Right ventricle myocardium superior (tissue), 1 donor: ENCODE measurements around the gene KRTAP10-10. TPM values are rescaled to one million over a fixed set of nuclear protein-coding genes. Genes with fewer than 3 reads are reported as not detected.
"Not testable (repeated sequence)": the region's sequence is repeated elsewhere in the genome, so short reads cannot be mapped to it uniquely, and the experiment has no call there.

Experiments
- ATAC-seq: fragments of 200-7000 bp; cut with Tn5 transposase; one replicate; pipeline ENCODE4 v1.9.1; 2020; ENCODE audit warnings: mild to moderate bottlenecking; ENCODE audit not compliant: poor library complexity
- DNase-seq: peaks from one replicate; pipeline ENCODE4 v3.0.0-alpha.2; 2020
- intact Hi-C: fragments of 100-400 bp; cut with DNase I; formaldehyde crosslinking; loops from one replicate; pipeline ENCODE4 v1.11.2; 2022
- total RNA-seq: library from RNA; stranded (reverse); fragmentation: NEBNext Ultra II Directional; extraction: Animal tissue kit (Norgen Biotek cat#: 25700); gene quantifications from one replicate; pipeline ENCODE4 v1.2.1, GENCODE V29; 2021
- donor health status: DM: no; HTN: yes; CAD: no; lungs with severe emphysema.

KRTAP10-10 gene
- total RNA-seq, 1 donor from 2014 or later = not detected

- intact Hi-C loops, ATAC-seq, DNase-seq: not testable (repeated sequence)
These were observed 24.4 kb downstream of the KRTAP10-10 start for GRCh38 chr21:44661567-44661966.

GRCh38 chr21:44664691-44665090 is 27.5 kb downstream of the KRTAP10-10 start:
- intact Hi-C loops = no loop called here
- DNase-seq = no peak
- no peak for ATAC-seq

GRCh38 chr21:44666401-44667320 is 29.5 kb downstream of the KRTAP10-10 start, which contains the start of gene KRTAP12-2:
TSS of gene KRTAP12-2 (minus strand) at chr21:44666927. CDS start at chr21:44666886, 41 bp downstream.
- intact Hi-C loops = no loop called here
- peak; percentile 56 for DNase-seq
- peak; percentile 86 for ATAC-seq

GRCh38 chr21:44667612-44668011 is 30.5 kb downstream of the KRTAP10-10 start:
- no peak for ATAC-seq
- DNase-seq = no peak
- intact Hi-C loops = no loop called here

- ATAC-seq (no peak), DNase-seq (no peak)
- intact Hi-C loops = no loop called here
These were observed 33.7 kb downstream of the KRTAP10-10 start for GRCh38 chr21:44670642-44671432.

GRCh38 chr21:44671911-44672310 is 34.8 kb downstream of the KRTAP10-10 start:
- ATAC-seq (no peak), DNase-seq (no peak)
- intact Hi-C loops = no loop called here

GRCh38 chr21:44677881-44678280 is 40.7 kb downstream of the KRTAP10-10 start:
- ATAC-seq (no peak), DNase-seq (no peak)

GRCh38 chr21:44681152-44681551 is 44.0 kb downstream of the KRTAP10-10 start:
- DNase-seq (no peak), ATAC-seq (no peak)
- intact Hi-C loops = no loop called here

More at GRCh38 chr21:44677881-44678280, 40.7 kb downstream of the KRTAP10-10 start:
- intact Hi-C loops = no loop called here

- ATAC-seq (no peak), DNase-seq (no peak)
- intact Hi-C loops = no loop called here
These were observed 44.9 kb downstream of the KRTAP10-10 start, which contains the start of gene KRTAP12-1 for GRCh38 chr21:44681861-44682579. TSS of gene KRTAP12-1 (minus strand) at chr21:44682163. CDS start at chr21:44682123, 40 bp downstream.

GRCh38 chr21:44682580-44683151 is 45.5 kb downstream of the KRTAP10-10 start:
- no peak for DNase-seq
- ATAC-seq = no peak
- intact Hi-C loops = no loop called here

GRCh38 chr21:44684077-44684476 is 46.9 kb downstream of the KRTAP10-10 start:
- intact Hi-C loops = no loop called here

GRCh38 chr21:44684483-44684882 is 47.3 kb downstream of the KRTAP10-10 start:
- intact Hi-C loops = no loop called here
- DNase-seq = no peak
- ATAC-seq = no peak

More at GRCh38 chr21:44684077-44684476, 46.9 kb downstream of the KRTAP10-10 start:
- ATAC-seq (no peak), DNase-seq (no peak)

GRCh38 chr21:44685050-44685449 is 47.9 kb downstream of the KRTAP10-10 start:
- intact Hi-C loops, ATAC-seq, DNase-seq: not testable (repeated sequence)

- no peak for DNase-seq
- no peak for ATAC-seq
- intact Hi-C loops = no loop called here
These were observed 49.0 kb downstream of the KRTAP10-10 start for GRCh38 chr21:44686000-44686781.

GRCh38 chr21:44686843-44687561 is 49.8 kb downstream of the KRTAP10-10 start:
- ATAC-seq (no peak), DNase-seq (no peak)
- intact Hi-C loops = no loop called here

- no peak for DNase-seq
- ATAC-seq = no peak
These were observed 50.5 kb downstream of the KRTAP10-10 start for GRCh38 chr21:44687671-44688070.

More at GRCh38 chr21:44687671-44688070, 50.5 kb downstream of the KRTAP10-10 start:
- intact Hi-C loops = no loop called here
